Common myeloid progenitor, CD34-positive (primary cell): Measurements from ENCODE around the gene GALNT1.

Experiments used
- CTCF ChIA-PET: fragments of 350-600 bp; sonication (Branson Sonifier 250); formaldehyde crosslinking; loops from one replicate; lab custom pipeline; 2021; ENCODE audit warnings: antibody characterized with exemption; lab: Charles Lee
- POLR2A ChIA-PET: fragments of 350-600 bp; sonication (Branson Sonifier 250); formaldehyde crosslinking; loops from one replicate; lab custom pipeline; 2021; ENCODE audit warnings: antibody characterized with exemption; lab: Charles Lee
- DNase-seq, 3 donors: peaks; one replicate each; pipeline versions ENCODE4 v3.0.0 to v3.0.0-alpha.2; 2013
- H3K27ac ChIP-seq, 2 experiments: 1 replicate in 1 of 2; 2 replicates in 1 of 2; pipeline ENCODE4 v1.7.0; 2013; ENCODE audit warnings: inconsistent platforms in 2 of 2, low read length in 2 of 2, mild to moderate bottlenecking in 2 of 2, low read depth in 1 of 2, moderate library complexity in 1 of 2; ENCODE audit not compliant: severe bottlenecking in 2 of 2, insufficient read depth in 1 of 2, poor library complexity in 1 of 2
- H3K27me3 ChIP-seq, 5 experiments: replicated peaks in 2 of 5; 1 replicate in 3 of 5; 2 replicates in 2 of 5; pipeline versions ENCODE4 v1.6.1 to v1.7.0; 2013; ENCODE audit warnings: low read length in 4 of 5, mild to moderate bottlenecking in 2 of 5, moderate library complexity in 2 of 5, inconsistent platforms in 1 of 5; ENCODE audit not compliant: insufficient read depth in 5 of 5, control insufficient read depth in 4 of 5
- H3K36me3 ChIP-seq, 4 experiments: 1 replicate in 2 of 4; 2 replicates in 2 of 4; pipeline versions ENCODE4 v1.6.1 to v1.7.0; 2013; ENCODE audit warnings: low read length in 3 of 4, control low read depth in 1 of 4, mild to moderate bottlenecking in 1 of 4; ENCODE audit not compliant: control insufficient read depth in 4 of 4, insufficient read depth in 4 of 4
- H3K4me1 ChIP-seq, 4 experiments: 1 replicate in 3 of 4; 2 replicates in 1 of 4; pipeline versions ENCODE4 v1.6.1 to v1.7.1; 2013; ENCODE audit warnings: low read length in 3 of 4, mild to moderate bottlenecking in 3 of 4, control low read depth in 1 of 4, inconsistent platforms in 1 of 4, moderate library complexity in 1 of 4; ENCODE audit not compliant: control insufficient read depth in 4 of 4, insufficient read depth in 4 of 4; ENCODE audit errors: control extremely low read depth in 1 of 4
- H3K4me3 ChIP-seq, 7 experiments: 1 replicate in 4 of 7; 2 replicates in 3 of 7; pipeline versions ENCODE4 v1.5.1 to v1.7.0; 2013; ENCODE audit warnings: mild to moderate bottlenecking in 7 of 7, low read length in 6 of 7, moderate library complexity in 6 of 7, inconsistent platforms in 2 of 7, low read depth in 2 of 7, control low read depth in 1 of 7; ENCODE audit not compliant: insufficient read depth in 4 of 7, control insufficient read depth in 1 of 7; ENCODE audit errors: extremely low read depth in 1 of 7
- H3K9me3 ChIP-seq, 5 experiments: 1 replicate in 4 of 5; 2 replicates in 1 of 5; pipeline versions ENCODE4 v1.6.1 to v1.7.1; 2013; ENCODE audit warnings: low read length in 4 of 5, mild to moderate bottlenecking in 2 of 5, inconsistent platforms in 1 of 5, low read depth in 1 of 5, moderate library complexity in 1 of 5; ENCODE audit not compliant: control insufficient read depth in 4 of 5, insufficient read depth in 2 of 5; ENCODE audit errors: control extremely low read depth in 1 of 5
- WGBS: methylation state at CpG from one replicate; pipeline ENCODE4 v1.1.5; 2013; ENCODE audit not compliant: insufficient coverage; 5-methylcytosine and 5-hydroxymethylcytosine counted together

GALNT1 gene

DNA sequence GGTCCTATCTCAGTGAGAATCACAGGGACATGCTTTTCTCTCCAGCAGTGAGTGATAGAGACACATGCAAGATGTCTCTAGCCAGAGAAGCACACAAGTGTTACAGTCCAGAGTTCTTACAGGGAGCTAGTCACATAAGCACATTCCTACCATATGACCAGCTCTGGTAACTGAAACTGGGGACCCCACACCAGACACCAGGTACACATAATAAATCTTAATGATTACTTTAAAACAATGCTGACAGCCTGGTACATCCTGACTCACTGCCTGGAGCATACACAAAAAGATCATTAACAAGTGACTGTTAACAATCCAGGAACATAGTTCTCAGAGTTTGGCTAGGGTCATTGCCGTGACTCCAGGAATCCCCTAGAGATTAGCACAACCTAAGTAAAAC lies 53.6 kb downstream of the GALNT1 start:
- H3K27me3 ChIP-seq, result no peaks in the 10 kb centered on the region
- 100% methylated on average over 1 of the region's 1 CpG for WGBS
- H3K4me3 ChIP-seq, result no peak overlapping the region
- H3K4me1 ChIP-seq, result no peaks in the 10 kb centered on the region
- peaks cover 0 to 23% (median 11%) of the 10 kb centered on the region in 5 experiments for H3K9me3 ChIP-seq
- ChIA-PET POLR2A (no interaction called here), CTCF (no interaction called here)
- DNase-seq, result no peak
- H3K36me3 ChIP-seq, result peaks cover 0 to 13% (median 7%) of the 10 kb centered on the region in 4 experiments
- H3K27ac ChIP-seq, result no peak overlapping the region

DNA sequence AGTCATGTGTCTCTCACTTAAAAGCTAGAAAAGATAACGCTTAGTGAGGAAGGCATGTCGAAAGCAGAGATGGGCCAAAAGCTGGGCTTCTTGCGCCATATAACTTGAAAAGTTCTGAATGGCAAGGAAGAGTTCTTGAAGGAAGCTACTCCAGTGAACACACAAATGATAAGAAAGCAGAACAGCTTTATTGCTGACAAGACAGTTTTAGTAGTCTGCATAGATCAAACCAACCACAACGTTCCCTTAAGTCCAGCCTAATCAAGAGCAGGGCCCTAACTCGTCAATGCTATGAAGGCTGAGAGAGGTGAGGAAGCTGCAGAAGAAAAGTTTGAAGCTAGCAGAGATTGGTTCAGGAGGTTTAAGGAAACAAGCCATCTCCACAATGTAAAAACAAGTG lies 55.7 kb downstream of the GALNT1 start:
- CTCF ChIA-PET, result interaction anchor here (2.3 kb wide), 1 partner anchor 10 kb away, joined by 8 read pairs; no protein-coding TSS in a partner anchor
- POLR2A ChIA-PET, result no interaction called here
- no peak overlapping the region for H3K4me3 ChIP-seq
- H3K9me3 ChIP-seq, result peaks cover 0 to 26% (median 11%) of the 10 kb centered on the region in 5 experiments
- 100% methylated on average over 5 of the region's 5 CpGs for WGBS
- no peaks in the 10 kb centered on the region for H3K27me3 ChIP-seq
- no peaks in the 10 kb centered on the region for H3K4me1 ChIP-seq
- peaks cover 0 to 13% (median 7%) of the 10 kb centered on the region in 4 experiments for H3K36me3 ChIP-seq
- DNase-seq, result no peak
- no peak overlapping the region for H3K27ac ChIP-seq

DNA sequence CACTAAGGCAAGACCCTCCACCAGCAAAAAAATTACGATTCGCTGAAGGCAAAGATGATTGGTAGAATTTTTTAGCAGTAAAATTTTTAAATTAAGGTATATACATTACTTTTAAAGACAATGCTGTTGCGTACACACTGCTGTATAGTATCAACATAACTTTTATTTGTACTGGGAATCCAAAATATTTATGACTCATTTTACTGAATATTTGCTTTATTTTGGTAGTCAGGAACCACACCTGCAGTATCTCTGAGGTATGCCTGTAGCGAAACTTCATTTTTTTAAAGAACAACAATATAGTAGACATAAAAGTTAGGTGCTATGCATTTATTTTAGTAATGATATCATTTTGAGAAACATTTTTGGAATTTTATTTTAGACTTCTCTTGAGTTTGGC lies 57.8 kb downstream of the GALNT1 start:
- Histone ChIP-seq H3K9me3 (peaks cover 0 to 33% (median 11%) of the 10 kb centered on the region in 5 experiments), H3K27ac (no peak overlapping the region), H3K4me3 (no peak overlapping the region), H3K27me3 (no peaks in the 10 kb centered on the region), H3K36me3 (peaks cover 0 to 15% (median 9%) of the 10 kb centered on the region in 4 experiments), H3K4me1 (no peaks in the 10 kb centered on the region)
- ChIA-PET CTCF (interaction anchor here (2.3 kb wide), 1 partner anchor 12 kb away, joined by 8 read pairs; no protein-coding TSS in a partner anchor), POLR2A (no interaction called here)
- WGBS, result no CpG with 5 or more reads among the region's 4 CpGs
- no peak for DNase-seq

DNA sequence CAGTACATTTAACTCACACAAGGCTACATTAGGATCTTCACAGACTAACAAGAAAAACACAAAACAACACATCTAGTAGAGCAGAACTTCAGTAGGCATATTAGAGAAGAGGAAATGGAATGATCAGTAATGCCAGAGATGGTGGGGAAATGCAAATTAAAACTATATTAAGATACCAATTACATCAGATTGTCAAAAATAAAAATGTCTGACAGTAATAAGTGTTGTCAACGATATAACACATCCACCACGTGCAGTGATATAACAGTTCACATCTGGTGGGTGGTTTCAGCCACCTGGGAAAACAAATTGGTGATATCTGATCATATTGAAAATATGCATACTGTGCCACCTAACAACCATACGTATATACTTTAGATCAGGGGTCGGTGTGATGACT lies 59.9 kb downstream of the GALNT1 start:
- no peak overlapping the region for H3K4me3 ChIP-seq
- DNase-seq, result no peak
- H3K4me1 ChIP-seq, result no peaks in the 10 kb centered on the region
- peaks cover 0 to 26% (median 9%) of the 10 kb centered on the region in 4 experiments for H3K36me3 ChIP-seq
- WGBS, result no CpG with 5 or more reads among the region's 4 CpGs
- ChIA-PET CTCF (no interaction called here), POLR2A (interaction anchor here (0.6 kb wide), 1 partner anchor 996 kb away, joined by 4 read pairs; no protein-coding TSS in a partner anchor)
- H3K9me3 ChIP-seq, result peaks cover 5 to 39% (median 14%) of the 10 kb centered on the region in 5 experiments
- no peaks in the 10 kb centered on the region for H3K27me3 ChIP-seq
- H3K27ac ChIP-seq, result no peak overlapping the region

GRCh38 chr18:35641916-35642315 lies 60.4 kb downstream of the GALNT1 start:
- 96% methylated on average over 3 of the region's 3 CpGs for WGBS
- ChIA-PET CTCF (interaction anchor here (0.6 kb wide), 1 partner anchor 152 kb away, joined by 3 read pairs; no protein-coding TSS in a partner anchor), POLR2A (no interaction called here)
- Histone ChIP-seq H3K4me3 (no peak overlapping the region), H3K36me3 (peaks cover 0 to 29% (median 12%) of the 10 kb centered on the region in 4 experiments), H3K9me3 (peaks cover 5 to 39% (median 13%) of the 10 kb centered on the region in 5 experiments), H3K27me3 (no peaks in the 10 kb centered on the region), H3K4me1 (no peaks in the 10 kb centered on the region), H3K27ac (no peak overlapping the region)
- DNase-seq, result no peak

- CTCF ChIA-PET, result no interaction called here
- 92% methylated on average over 4 of the region's 4 CpGs for WGBS
- POLR2A ChIA-PET, result no interaction called here
- Histone ChIP-seq H3K27me3 (no peaks in the 10 kb centered on the region), H3K4me3 (no peak overlapping the region), H3K27ac (no peak overlapping the region), H3K9me3 (peaks cover 5 to 35% (median 7%) of the 10 kb centered on the region in 5 experiments), H3K4me1 (no peaks in the 10 kb centered on the region), H3K36me3 (peaks cover 0 to 26% (median 11%) of the 10 kb centered on the region in 4 experiments)
- no peak for DNase-seq
Observed at GRCh38 chr18:35642802-35643201, 61.3 kb downstream of the GALNT1 start.

GRCh38 chr18:35646449-35646848 lies 64.9 kb downstream of the GALNT1 start:
- Histone ChIP-seq H3K27me3 (no peaks in the 10 kb centered on the region), H3K27ac (no peak overlapping the region), H3K36me3 (peaks cover 0 to 21% (median 11%) of the 10 kb centered on the region in 4 experiments), H3K9me3 (peaks cover 0 to 34% (median 14%) of the 10 kb centered on the region in 5 experiments), H3K4me1 (no peaks in the 10 kb centered on the region), H3K4me3 (no peak overlapping the region)
- ChIA-PET CTCF (no interaction called here), POLR2A (no interaction called here)
- no peak for DNase-seq
